Measurements from ENCODE around the gene ASCC3.

DNA sequence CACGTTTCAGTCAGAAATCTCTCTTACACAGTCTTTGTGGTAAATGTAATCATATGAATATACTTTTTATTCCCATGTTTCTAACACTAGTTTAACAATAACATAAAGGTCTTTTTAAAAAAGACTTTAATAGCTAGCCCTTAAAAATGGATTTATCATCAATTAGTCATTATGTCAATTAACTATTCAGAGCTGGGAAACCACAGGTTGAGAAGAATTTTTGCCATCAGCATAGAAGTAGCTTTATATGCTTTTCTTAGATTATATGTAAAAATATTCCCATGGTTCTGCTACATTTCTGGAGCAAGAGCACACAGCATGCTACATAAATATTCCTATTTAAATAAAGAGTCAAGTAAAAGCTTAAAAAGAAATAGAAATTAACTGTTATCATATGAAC is 35.5 kb downstream of the ASCC3 start:
- TF ChIP-seq, protein P1, sequence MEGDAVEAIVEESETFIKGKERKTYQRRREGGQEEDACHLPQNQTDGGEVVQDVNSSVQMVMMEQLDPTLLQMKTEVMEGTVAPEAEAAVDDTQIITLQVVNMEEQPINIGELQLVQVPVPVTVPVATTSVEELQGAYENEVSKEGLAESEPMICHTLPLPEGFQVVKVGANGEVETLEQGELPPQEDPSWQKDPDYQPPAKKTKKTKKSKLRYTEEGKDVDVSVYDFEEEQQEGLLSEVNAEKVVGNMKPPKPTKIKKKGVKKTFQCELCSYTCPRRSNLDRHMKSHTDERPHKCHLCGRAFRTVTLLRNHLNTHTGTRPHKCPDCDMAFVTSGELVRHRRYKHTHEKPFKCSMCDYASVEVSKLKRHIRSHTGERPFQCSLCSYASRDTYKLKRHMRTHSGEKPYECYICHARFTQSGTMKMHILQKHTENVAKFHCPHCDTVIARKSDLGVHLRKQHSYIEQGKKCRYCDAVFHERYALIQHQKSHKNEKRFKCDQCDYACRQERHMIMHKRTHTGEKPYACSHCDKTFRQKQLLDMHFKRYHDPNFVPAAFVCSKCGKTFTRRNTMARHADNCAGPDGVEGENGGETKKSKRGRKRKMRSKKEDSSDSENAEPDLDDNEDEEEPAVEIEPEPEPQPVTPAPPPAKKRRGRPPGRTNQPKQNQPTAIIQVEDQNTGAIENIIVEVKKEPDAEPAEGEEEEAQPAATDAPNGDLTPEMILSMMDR (IDR thresholded peaks at IDR 0.05), result no peak
- no peak for TF ChIP-seq EZH2 (IDR thresholded peaks at IDR 0.05)

Measured in neural progenitor cell (in vitro differentiated cells).